Ovary (tissue), 3 donors: ENCODE data around the gene RANBP17.

Source experiments
- EP300 ChIP-seq: sonication (generic); formaldehyde crosslinking; IDR thresholded peaks from one replicate; pipeline ENCODE4 v1.6.1; 2017; ENCODE audit warnings: antibody characterized with exemption
- TF ChIP-seq, protein P1 (sequence below), 3 donors: fragments of 450-650 bp in 2 of 3; fragments of 200-600 bp in 1 of 3; IDR thresholded peaks; one replicate each; pipeline versions ENCODE4 v1.5.1 to v1.8.0; 2016 to 2022; ENCODE audit warnings: antibody characterized with exemption in 3 of 3, mild to moderate bottlenecking in 1 of 3
- donor health status: DM: no; HTN: no; CAD: no.

- TF ChIP-seq, protein P1, sequence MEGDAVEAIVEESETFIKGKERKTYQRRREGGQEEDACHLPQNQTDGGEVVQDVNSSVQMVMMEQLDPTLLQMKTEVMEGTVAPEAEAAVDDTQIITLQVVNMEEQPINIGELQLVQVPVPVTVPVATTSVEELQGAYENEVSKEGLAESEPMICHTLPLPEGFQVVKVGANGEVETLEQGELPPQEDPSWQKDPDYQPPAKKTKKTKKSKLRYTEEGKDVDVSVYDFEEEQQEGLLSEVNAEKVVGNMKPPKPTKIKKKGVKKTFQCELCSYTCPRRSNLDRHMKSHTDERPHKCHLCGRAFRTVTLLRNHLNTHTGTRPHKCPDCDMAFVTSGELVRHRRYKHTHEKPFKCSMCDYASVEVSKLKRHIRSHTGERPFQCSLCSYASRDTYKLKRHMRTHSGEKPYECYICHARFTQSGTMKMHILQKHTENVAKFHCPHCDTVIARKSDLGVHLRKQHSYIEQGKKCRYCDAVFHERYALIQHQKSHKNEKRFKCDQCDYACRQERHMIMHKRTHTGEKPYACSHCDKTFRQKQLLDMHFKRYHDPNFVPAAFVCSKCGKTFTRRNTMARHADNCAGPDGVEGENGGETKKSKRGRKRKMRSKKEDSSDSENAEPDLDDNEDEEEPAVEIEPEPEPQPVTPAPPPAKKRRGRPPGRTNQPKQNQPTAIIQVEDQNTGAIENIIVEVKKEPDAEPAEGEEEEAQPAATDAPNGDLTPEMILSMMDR (IDR thresholded peaks at IDR 0.05), result no peak
- TF ChIP-seq EP300, result no peak
These were observed 281.4 kb downstream of the RANBP17 start for GRCh38 chr5:171143171-171143570.
